Esophagus squamous epithelium (tissue), 4 donors: Measurements from ENCODE around the gene CTNNA2.

Experiments used
- POLR2A ChIP-seq, 4 donors: fragments of 450-650 bp; IDR thresholded peaks; one replicate each; pipeline ENCODE4 v1.6.1; 2017; ENCODE audit warnings: antibody characterized with exemption in 4 of 4, mild to moderate bottlenecking in 4 of 4, moderate library complexity in 3 of 4
- TF ChIP-seq, protein P1 (sequence below), 6 experiments: fragments of 450-650 bp in 4 of 6; fragments of 200-600 bp in 2 of 6; sonication (generic) in 2 of 6; IDR thresholded peaks; one replicate each; pipeline ENCODE4 v1.5.1; 2016 to 2019; ENCODE audit warnings: antibody characterized with exemption in 6 of 6, mild to moderate bottlenecking in 4 of 6, moderate library complexity in 4 of 6

DNA sequence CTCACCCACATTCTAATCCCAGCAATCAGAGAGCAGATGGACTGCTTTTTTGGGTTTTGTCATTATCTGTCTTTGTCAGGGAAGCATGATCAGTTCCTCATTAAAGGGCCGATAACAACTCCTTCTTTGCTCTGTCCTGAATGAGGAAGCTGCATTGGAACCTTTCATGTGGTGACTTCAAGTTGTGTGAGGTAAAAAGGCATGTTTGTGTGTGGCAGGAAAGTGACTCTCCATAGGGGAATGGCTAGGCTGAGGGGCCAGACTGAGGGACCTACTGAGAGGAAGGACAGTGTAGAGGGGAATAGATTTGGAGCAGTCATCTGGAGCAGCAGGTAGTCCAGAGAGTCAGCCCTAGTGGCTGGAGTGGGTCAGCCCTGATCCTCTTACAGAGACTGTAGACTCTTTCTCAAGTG, 815.3 kb downstream of the CTNNA2 start:
- TF ChIP-seq, protein P1, sequence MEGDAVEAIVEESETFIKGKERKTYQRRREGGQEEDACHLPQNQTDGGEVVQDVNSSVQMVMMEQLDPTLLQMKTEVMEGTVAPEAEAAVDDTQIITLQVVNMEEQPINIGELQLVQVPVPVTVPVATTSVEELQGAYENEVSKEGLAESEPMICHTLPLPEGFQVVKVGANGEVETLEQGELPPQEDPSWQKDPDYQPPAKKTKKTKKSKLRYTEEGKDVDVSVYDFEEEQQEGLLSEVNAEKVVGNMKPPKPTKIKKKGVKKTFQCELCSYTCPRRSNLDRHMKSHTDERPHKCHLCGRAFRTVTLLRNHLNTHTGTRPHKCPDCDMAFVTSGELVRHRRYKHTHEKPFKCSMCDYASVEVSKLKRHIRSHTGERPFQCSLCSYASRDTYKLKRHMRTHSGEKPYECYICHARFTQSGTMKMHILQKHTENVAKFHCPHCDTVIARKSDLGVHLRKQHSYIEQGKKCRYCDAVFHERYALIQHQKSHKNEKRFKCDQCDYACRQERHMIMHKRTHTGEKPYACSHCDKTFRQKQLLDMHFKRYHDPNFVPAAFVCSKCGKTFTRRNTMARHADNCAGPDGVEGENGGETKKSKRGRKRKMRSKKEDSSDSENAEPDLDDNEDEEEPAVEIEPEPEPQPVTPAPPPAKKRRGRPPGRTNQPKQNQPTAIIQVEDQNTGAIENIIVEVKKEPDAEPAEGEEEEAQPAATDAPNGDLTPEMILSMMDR (IDR thresholded peaks at IDR 0.05) = no peak
- no peak for TF ChIP-seq POLR2A (IDR thresholded peaks at IDR 0.05)
